Uterus (tissue), 2 donors: ENCODE measurements around the gene KRTAP29-1.

Experiments
- CTCF ChIP-seq, 4 experiments: fragments of 200-600 bp in 2 of 4; fragments of 450-650 bp in 2 of 4; sonication (generic) in 2 of 4; IDR thresholded peaks; one replicate each; pipeline ENCODE4 v1.5.1; 2016 to 2019; ENCODE audit warnings: antibody characterized with exemption in 4 of 4, mild to moderate bottlenecking in 2 of 4, moderate library complexity in 1 of 4
- POLR2A ChIP-seq, 2 donors: fragments of 450-650 bp; IDR thresholded peaks; one replicate each; pipeline ENCODE4 v1.6.1; 2016; ENCODE audit warnings: antibody characterized with exemption in 2 of 2, mild to moderate bottlenecking in 1 of 2, moderate library complexity in 1 of 2

GRCh38 chr17:41328207-41328606 is 25.6 kb upstream of the KRTAP29-1 start:
- TF ChIP-seq CTCF (IDR thresholded peaks at IDR 0.05) (no peak), POLR2A (IDR thresholded peaks at IDR 0.05) (no peak)
